Retinal pigment epithelial cell (primary cell): ENCODE results near the gene ENG.
"Not testable (repeated sequence)": the region's sequence is repeated elsewhere in the genome, so short reads cannot be mapped to it uniquely, and the experiment has no call there.

ENCODE experiments used
- DNase-seq: peaks from one replicate; pipeline ENCODE4 v3.0.0-alpha.2; 2010; ENCODE audit warnings: low read depth
- H3K4me3 ChIP-seq: 2 replicates; pipeline ENCODE4 v1.5.1; 2011; ENCODE audit warnings: mild to moderate bottlenecking, low read length, control low read depth, moderate library complexity
- TF ChIP-seq, protein P1 (sequence below): conservative IDR thresholded peaks from 2 replicates; pipeline ENCODE4 v1.5.1; 2011; ENCODE audit warnings: low read depth, low read length, control low read depth, inconsistent platforms

The ENG gene

DNA sequence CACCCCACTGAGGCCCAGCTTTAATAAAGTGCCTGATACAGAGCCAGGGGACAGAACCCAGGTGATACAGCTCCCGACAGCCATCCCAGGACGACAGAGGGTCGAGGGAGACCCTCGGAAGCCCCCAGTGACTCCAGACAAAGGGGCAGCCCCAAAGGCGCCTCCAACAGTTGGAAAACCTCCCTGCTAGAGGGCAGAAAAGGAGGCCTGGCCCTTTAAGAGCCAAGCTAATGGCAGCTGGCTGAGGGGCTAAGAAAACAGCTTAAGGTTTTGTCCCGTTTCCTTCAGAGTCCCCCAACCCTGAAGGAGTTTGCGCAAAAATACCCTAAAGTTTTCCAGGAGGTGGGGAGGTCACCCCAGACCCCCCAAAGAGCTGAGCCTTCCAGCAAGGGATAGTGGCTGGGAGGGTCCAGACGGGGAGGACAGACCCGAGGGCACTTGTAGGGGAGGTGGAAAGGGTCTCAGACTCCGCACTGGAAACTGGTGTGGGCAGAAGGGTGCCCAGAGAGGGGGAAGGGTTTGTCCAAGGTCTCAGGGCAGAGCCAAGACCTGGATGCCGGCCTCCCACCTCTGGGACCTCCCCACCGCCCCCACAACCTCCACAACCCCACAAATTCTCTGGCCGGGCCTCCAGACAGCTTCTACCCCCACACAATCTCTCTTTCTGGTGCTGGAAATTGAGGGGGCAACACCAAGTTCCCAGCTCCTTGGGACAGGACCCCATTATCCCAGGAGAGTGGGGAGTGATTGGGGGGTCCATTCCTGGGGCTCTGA, 31.2 kb upstream of the ENG start:
- H3K4me3 ChIP-seq, result no peak overlapping the region
- TF ChIP-seq, protein P1, sequence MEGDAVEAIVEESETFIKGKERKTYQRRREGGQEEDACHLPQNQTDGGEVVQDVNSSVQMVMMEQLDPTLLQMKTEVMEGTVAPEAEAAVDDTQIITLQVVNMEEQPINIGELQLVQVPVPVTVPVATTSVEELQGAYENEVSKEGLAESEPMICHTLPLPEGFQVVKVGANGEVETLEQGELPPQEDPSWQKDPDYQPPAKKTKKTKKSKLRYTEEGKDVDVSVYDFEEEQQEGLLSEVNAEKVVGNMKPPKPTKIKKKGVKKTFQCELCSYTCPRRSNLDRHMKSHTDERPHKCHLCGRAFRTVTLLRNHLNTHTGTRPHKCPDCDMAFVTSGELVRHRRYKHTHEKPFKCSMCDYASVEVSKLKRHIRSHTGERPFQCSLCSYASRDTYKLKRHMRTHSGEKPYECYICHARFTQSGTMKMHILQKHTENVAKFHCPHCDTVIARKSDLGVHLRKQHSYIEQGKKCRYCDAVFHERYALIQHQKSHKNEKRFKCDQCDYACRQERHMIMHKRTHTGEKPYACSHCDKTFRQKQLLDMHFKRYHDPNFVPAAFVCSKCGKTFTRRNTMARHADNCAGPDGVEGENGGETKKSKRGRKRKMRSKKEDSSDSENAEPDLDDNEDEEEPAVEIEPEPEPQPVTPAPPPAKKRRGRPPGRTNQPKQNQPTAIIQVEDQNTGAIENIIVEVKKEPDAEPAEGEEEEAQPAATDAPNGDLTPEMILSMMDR, result no peak
- no peak for DNase-seq

DNA sequence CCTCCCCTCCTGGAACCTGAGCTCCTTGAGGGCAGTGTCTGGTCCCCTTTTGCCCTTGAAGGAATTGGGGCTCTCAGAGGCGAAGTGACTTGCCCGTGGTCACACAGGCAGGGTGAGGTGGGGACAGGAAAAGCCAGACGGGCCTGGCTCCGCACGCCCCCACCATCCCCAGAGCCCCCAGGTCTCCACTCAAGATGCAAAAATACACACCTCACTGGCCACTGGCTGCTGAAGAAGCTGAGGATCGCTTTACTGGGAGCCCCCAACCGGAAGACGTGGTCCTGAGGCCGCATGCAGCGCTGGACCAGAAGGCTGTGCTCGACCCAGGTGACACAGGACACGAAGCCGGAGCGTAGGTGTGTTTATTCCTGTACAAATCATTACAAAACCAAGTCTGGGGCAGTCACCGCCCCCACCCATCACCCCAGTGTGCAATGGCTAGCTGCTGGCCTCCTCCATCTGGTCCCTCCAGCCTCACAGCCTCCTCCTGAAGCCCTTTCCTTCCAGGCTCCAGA, 30.6 kb upstream of the ENG start:
- TF ChIP-seq, protein P1, result no peak
- H3K4me3 ChIP-seq, result no peak overlapping the region
- DNase-seq, result no peak

DNA sequence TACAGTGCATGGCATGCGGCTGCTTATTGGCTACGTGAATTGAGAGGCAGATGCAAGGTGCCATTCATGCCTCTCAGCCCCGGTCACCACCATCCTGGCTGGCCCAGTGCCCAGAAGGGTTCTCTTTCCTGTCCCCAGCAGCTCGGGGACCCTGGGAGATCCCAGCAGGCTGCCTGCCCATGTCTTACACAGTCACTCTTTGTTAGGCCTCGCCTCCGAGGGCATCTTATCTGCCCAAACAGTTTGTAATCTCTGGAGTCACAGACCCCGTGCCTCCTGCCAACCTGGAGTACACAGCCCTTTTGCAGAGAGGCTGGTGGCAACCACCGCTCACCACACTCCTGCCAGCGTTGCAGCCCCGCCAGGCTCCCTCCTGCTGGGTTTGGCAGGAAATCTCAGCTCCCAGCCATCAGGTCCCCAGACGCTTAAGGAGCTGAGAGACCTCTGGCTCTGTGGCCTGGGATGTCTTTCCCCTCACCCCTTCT, 30.0 kb upstream of the ENG start:
- H3K4me3 ChIP-seq, result no peak overlapping the region
- TF ChIP-seq, protein P1, result no peak
- no peak for DNase-seq

DNA sequence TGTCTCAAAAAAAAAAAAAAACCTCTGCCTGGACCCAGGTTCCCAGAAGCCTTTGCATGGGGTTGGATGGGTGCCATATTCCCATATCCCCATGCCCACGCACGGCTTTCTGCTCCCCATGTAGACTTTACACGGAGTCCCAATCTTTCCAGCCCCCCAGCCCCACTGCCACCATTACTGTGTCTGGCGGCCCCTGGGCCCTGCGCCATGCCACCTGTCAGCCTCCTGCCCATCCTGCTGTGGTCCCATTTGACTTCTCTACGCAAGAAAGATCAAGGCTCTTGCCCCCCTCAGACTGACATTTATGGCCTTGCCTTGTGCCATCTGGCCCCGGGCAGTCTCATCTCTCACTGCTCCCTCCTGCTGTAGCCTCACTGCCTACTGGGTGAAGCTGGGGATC, 29.5 kb upstream of the ENG start:
- TF ChIP-seq, protein P1, result no peak
- no peak for DNase-seq
- H3K4me3 ChIP-seq, result no peak overlapping the region

DNA sequence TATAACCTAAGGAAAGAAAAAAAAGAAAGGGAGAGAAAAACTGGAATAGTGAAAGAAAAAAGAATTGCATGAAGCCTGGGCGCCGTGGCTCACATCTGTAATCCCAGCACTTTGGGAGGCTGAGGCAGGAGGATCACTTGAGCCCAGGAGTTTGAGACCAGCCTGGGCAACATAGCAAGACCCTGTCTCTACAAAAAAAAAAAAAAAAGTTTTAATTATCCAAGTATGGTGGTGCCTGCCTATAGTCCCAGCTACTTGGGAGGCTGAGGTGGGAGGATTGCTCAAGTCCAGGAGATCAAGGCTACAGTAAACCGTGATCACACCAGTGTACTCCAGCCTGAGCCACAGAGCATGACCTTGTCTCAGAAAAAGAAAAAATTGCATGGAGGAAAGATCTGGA, 27.3 kb upstream of the ENG start:
- DNase-seq, result not testable (repeated sequence)

DNA sequence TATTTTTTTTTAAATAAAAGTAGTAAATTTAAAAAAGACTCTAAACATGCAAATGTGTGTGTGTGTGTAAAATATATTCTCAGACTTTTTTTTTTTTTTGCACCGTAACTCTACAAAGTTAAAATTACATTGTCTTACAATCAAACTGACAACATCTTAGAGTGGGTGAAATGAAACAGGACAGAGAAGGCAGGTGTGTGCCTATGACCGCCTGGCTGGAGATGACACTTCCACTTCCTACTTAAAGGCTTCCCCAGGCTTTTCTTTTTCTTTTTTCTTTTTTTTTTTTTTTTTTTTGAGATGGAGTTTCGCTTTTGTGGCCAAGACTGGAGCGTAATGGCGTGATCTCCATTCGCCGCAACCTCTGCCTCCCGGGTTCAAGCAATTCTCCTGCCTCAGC, 25.7 kb upstream of the ENG start:
- TF ChIP-seq, protein P1, result no peak
- H3K4me3 ChIP-seq, result no peak overlapping the region
- DNase-seq, result no peak

More for the DNA sequence above, 27.3 kb upstream of the ENG start:
- H3K4me3 ChIP-seq, result not testable (repeated sequence)

DNA sequence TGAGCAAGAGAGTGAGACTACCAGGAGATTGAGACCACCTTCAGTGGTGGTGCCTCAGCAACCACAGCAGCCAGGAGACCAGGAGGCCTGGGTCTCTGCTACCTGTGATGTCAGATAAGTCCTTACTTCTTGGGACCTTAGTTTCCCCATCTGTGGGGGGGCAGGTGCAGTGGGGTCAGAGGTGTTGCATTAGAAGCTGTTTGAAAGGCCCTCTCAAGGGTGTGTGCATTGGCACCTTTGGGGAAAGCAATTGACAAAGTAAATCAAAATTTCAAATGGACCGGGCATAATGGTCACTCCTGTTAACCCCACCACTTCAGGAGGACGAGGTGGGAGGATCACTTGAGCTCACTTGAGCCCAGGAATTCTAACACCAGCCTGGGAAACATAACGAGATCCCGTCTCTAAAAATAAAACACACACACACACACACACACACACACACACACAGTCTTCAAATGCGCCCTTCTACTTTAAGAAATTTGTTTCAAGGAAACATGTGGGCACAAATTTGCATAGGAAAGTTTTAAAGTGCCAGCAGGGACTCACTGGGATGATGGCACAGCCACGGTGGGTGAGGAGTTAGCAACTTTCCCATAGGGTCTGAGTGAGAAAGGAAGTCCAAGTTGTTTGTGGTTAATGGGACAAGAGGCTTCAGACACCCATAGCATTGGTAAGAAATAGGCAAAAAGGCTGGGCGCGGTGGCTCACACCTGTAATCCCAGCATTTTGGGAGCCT, 24.4 kb upstream of the ENG start:
- no peak overlapping the region for H3K4me3 ChIP-seq
- no peak for DNase-seq
- TF ChIP-seq, protein P1, result no peak
